GM18502 (cell line): Measurements from ENCODE around the gene ZNF416.

Experiments
- ATAC-seq: cut with Tn5 transposase; IDR thresholded peaks from one replicate; pipeline ENCODE4 v1.9.1; 2021; ENCODE audit warnings: mild to moderate bottlenecking; ENCODE audit not compliant: unreplicated experiment, poor library complexity

Gene ZNF416

DNA sequence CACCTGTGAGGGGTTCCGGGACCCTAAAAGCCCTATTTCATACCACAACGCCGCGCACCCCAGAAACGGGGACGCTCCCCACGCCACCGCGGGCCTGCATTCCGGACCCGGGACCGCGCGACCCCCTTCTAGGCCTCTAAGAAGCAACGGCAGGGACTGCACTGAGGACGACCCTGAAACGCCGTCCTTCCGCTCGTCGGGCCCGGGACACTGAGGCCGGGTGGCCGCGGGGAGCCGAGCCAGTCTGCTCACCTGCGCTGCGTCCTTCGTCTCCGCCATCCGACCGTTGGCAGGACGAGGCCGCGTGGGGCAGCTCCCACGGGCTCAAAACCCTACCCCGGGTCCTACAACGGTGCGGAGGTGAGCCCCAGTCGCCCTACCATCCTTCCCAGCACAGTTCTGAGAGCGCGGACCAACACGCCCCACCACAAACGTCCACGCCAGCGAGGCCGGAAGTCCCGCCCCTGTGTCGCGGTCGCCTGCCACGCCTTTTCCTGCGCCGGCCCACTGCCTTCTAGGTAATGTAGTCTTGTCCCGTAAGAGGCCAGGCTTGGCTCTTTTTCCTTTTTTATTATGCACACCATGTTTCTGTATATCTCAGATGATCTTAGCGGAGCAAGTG lies 19.2 kb downstream of the ZNF416 start, which contains the start of gene ZNF550:
Gene ZNF550 (minus strand): TSS at position 460 of the 622 bp plus-strand sequence. CDS start 181 bp downstream, at position 279.
- ATAC-seq, result peak; percentile 93

DNA sequence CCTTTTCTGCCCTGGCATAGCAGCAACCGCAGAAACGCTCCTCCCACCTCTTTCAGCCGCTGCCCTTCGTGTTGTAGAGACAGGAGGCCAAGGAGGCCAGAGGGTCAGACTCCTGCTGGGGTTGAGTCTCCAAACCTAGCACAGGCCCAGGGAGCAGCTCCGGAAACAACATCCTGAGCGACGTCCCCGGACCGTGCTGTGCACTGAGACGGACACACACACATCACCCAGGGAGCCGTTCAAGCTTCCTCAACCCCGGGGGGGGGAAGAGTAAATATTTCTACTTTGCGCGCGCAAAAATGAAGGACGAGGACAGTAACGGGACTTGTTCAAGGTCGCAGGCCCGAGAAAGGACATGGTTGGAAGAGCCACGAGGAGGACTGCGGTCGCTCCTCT lies 19.7 kb downstream of the ZNF416 start:
- peak; percentile 28 for ATAC-seq

- ATAC-seq, result no peak
These were observed 20.2 kb downstream of the ZNF416 start for GRCh38 chr19:57558525-57558924.

- ATAC-seq, result no peak
These were observed 21.1 kb downstream of the ZNF416 start for GRCh38 chr19:57557659-57558058.

GRCh38 chr19:57552432-57552831 lies 26.3 kb downstream of the ZNF416 start:
- ATAC-seq, result no peak

DNA sequence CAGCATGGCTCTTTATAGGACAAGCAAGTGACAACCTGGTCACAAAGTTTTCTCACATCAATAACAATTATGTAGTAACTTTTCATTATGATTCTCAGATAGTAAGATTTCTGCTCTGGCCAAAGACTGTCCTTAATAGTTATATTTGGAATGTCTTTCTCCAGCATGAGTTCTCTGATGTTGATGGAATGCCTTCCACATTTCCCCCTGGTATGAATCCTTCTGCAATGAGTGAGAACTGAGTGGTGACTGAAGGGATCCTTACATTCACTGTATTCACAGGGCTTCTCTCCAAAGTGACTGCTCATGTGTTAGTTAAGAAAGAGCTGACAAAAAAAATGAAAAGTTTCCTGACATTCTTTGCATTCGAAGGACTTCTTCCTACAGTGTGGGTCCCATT lies 32.2 kb downstream of the ZNF416 start:
- ATAC-seq, result no peak

- no peak for ATAC-seq
These were observed 40.7 kb downstream of the ZNF416 start for GRCh38 chr19:57537953-57538547.

GRCh38 chr19:57527136-57527881 lies 51.4 kb downstream of the ZNF416 start, which contains the start of gene ZNF549:
Gene ZNF549, plus strand, starts transcription at chr19:57527356. Its CDS starts 218 bp downstream, at chr19:57527574.
- ATAC-seq, result peak; percentile 97
